Measurements from ENCODE around the gene CPTP. TPM values are rescaled to one million over a fixed set of nuclear protein-coding genes. Genes with fewer than 3 reads are reported as not detected.

Gene CPTP
- total RNA-seq, 1 donor from 2014 or later: 18.7 TPM

- no peaks in the 10 kb centered on the region for H3K36me3 Mint-ChIP-seq (ENCODE audit: unreplicated experiment)
- H3K27ac Mint-ChIP-seq (ENCODE audit: unreplicated experiment): no peak within 1 kb of the TSS
- peaks cover 8% of the 10 kb centered on the region for H3K27me3 Mint-ChIP-seq (ENCODE audit: unreplicated experiment)
- peaks cover 2% of the 10 kb centered on the region for H3K9me3 Mint-ChIP-seq (ENCODE audit: unreplicated experiment)
- peak within 1 kb of the TSS; percentile 25 for H3K4me3 Mint-ChIP-seq (ENCODE audit: unreplicated experiment)
- peaks cover 11% of the 10 kb centered on the region for H3K4me1 Mint-ChIP-seq (ENCODE audit: low read depth, unreplicated experiment)
- TF ChIP-seq CTCF (IDR thresholded peaks at IDR 0.05; ENCODE audit: partially characterized antibody, unreplicated experiment): no peak
- peak; percentile 22 for DNase-seq
Measured at GRCh38 chr1:1358433-1359271, 34.0 kb downstream of the CPTP start, which contains the start of gene MXRA8. MXRA8 (minus strand) TSS chr1:1358555; CDS start chr1:1358504, 51 bp downstream.

- no peaks in the 10 kb centered on the region for H3K36me3 Mint-ChIP-seq (ENCODE audit: unreplicated experiment)
Measured at GRCh38 chr1:1359308-1359663, 34.7 kb downstream of the CPTP start.

GRCh38 chr1:1359664-1360468 is 35.3 kb downstream of the CPTP start:
- Mint-ChIP-seq H3K4me3 (ENCODE audit: unreplicated experiment) (no peak overlapping the region), H3K27me3 (ENCODE audit: unreplicated experiment) (peaks cover 8% of the 10 kb centered on the region), H3K27ac (ENCODE audit: unreplicated experiment) (no peak overlapping the region), H3K36me3 (ENCODE audit: unreplicated experiment) (no peaks in the 10 kb centered on the region), H3K9me3 (ENCODE audit: unreplicated experiment) (peaks cover 2% of the 10 kb centered on the region), H3K4me1 (ENCODE audit: low read depth, unreplicated experiment) (peaks cover 11% of the 10 kb centered on the region)
- no peak for TF ChIP-seq CTCF (IDR thresholded peaks at IDR 0.05; ENCODE audit: partially characterized antibody, unreplicated experiment)
- DNase-seq: peak; percentile 29

More at GRCh38 chr1:1359308-1359663, 34.7 kb downstream of the CPTP start:
- peaks cover 8% of the 10 kb centered on the region for H3K27me3 Mint-ChIP-seq (ENCODE audit: unreplicated experiment)
- TF ChIP-seq CTCF (IDR thresholded peaks at IDR 0.05; ENCODE audit: partially characterized antibody, unreplicated experiment): no peak
- no peak overlapping the region for H3K27ac Mint-ChIP-seq (ENCODE audit: unreplicated experiment)
- H3K9me3 Mint-ChIP-seq (ENCODE audit: unreplicated experiment): peaks cover 2% of the 10 kb centered on the region
- peak overlapping the region; percentile 25 for H3K4me3 Mint-ChIP-seq (ENCODE audit: unreplicated experiment)
- DNase-seq: no peak
- peaks cover 11% of the 10 kb centered on the region for H3K4me1 Mint-ChIP-seq (ENCODE audit: low read depth, unreplicated experiment)

- Mint-ChIP-seq H3K36me3 (ENCODE audit: unreplicated experiment) (no peaks in the 10 kb centered on the region), H3K4me1 (ENCODE audit: low read depth, unreplicated experiment) (peaks cover 11% of the 10 kb centered on the region), H3K9me3 (ENCODE audit: unreplicated experiment) (peaks cover 2% of the 10 kb centered on the region), H3K27ac (ENCODE audit: unreplicated experiment) (no peak overlapping the region), H3K27me3 (ENCODE audit: unreplicated experiment) (peaks cover 8% of the 10 kb centered on the region), H3K4me3 (ENCODE audit: unreplicated experiment) (peak overlapping the region; percentile 4)
- no peak for TF ChIP-seq CTCF (IDR thresholded peaks at IDR 0.05; ENCODE audit: partially characterized antibody, unreplicated experiment)
- DNase-seq: peak; percentile 22
Measured at GRCh38 chr1:1360506-1361169, 36.0 kb downstream of the CPTP start.

Measured in glutamatergic neuron (in vitro differentiated cells).